ENCODE measurements around the gene EFCC1. TPM values are rescaled to one million over a fixed set of nuclear protein-coding genes. Genes with fewer than 3 reads are reported as not detected.
A peak's percentile ranks its signal among the peaks of the same experiment; 100 is the strongest.

EFCC1 gene
- total and polyA plus RNA-seq, 2 of the 8 experiments (the other 6 are each of a cell fraction or from before 2014, with no cell fraction given) = 0.14 to 0.37 TPM

DNA sequence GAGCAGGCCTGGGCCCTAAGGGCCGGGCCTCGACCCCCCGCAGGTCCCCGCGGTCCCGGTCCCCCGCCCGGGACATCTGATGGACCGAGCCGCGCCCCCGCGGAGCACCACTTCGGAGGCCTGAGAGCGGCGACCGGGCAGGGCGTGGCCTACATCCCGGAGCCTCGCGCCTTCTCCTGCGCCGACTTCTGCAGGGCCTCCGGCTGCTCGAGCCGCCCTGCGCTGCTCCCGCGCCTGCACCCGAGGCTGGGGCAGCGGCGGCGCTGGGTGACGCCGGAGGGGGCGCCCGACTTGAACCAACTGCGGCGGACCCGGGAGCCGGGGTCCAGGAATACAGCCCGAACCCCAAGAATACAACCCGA, 44.6 kb downstream of the EFCC1 start:
- ChIA-PET CTCF (ENCODE audit: partially characterized antibody) (interaction anchor here (0.7 to 1.8 kb wide), 8 partner anchors 14 to 161 kb away, joined by 3 to 9 read pairs (median 4); partner anchors contain the start of gene GP9), POLR2A (ENCODE audit: partially characterized antibody) (no interaction called here)
- Histone ChIP-seq H4K91ac (replicated peaks; ENCODE audit: insufficient read length, low read length) (no peak overlapping the region), H2BK20ac (ENCODE audit: low read length) (no peak overlapping the region), H3K79me2 (ENCODE audit: control insufficient read depth in 1 of 2, insufficient read depth in 2 of 2, low read length in 2 of 2) (no peaks in the 10 kb centered on the region), H3K23me2 (ENCODE audit: low read depth, low read length) (no peaks in the 10 kb centered on the region), H4K5ac (ENCODE audit: insufficient read length, low read depth, low read length) (no peak overlapping the region), H3K9ac (replicated peaks in 1 of 4; ENCODE audit: extremely low read depth in 1 of 4, low read depth in 3 of 4, low read length in 3 of 4) (no peak overlapping the region), H4K20me1 (replicated peaks in 1 of 2; ENCODE audit: control insufficient read depth in 1 of 2, insufficient read depth in 2 of 2, low read length in 2 of 2) (no peaks in the 10 kb centered on the region), H2AFZ (ENCODE audit: low read length) (no peak overlapping the region; the same call in 1 of the 2 replicates), H2BK15ac (ENCODE audit: low read length) (no peak overlapping the region), H3K4ac (replicated peaks; ENCODE audit: insufficient read length, low read depth, low read length) (no peak overlapping the region), H3K56ac (replicated peaks; ENCODE audit: insufficient read length, low read depth, low read length) (no peak overlapping the region), H3K23ac (ENCODE audit: insufficient read length) (no peak overlapping the region), H4K8ac (ENCODE audit: extremely low read depth, insufficient read depth, low read length) (no peak overlapping the region), H2AK5ac (ENCODE audit: low read depth, low read length) (no peak overlapping the region), H3K79me1 (ENCODE audit: low read depth, low read length) (no peaks in the 10 kb centered on the region), H3K27me3 (replicated peaks in 1 of 4; ENCODE audit: control insufficient read depth in 3 of 4, extremely low read depth in 1 of 4, insufficient read depth in 3 of 4, low read length in 3 of 4) (peaks cover 0 to 4% (median 0%) of the 10 kb centered on the region in 4 experiments; a peak in 3 of 7 replicates), H3K9me3 (ENCODE audit: insufficient read depth in 2 of 2, low read depth in 1 of 2, low read length in 1 of 2) (peaks cover 4 to 9% of the 10 kb centered on the region in 2 experiments; a peak in 2 of 4 replicates), H3K36me3 (ENCODE audit: control insufficient read depth in 2 of 4, insufficient read depth in 4 of 4, low read length in 3 of 4) (no peaks in the 10 kb centered on the region), H3K4me3 (ENCODE audit: extremely low read depth in 1 of 4, insufficient read depth in 2 of 4, low read depth in 3 of 4, low read length in 4 of 4) (no peak overlapping the region), H3K27ac (ENCODE audit: low read depth, low read length) (no peak overlapping the region), H3K4me1 (replicated peaks in 1 of 4; ENCODE audit: control insufficient read depth in 3 of 4, insufficient read depth in 4 of 4, low read length in 3 of 4) (peaks cover 0 to 5% (median 0%) of the 10 kb centered on the region in 4 experiments; a peak in 2 of 7 replicates), H3K4me2 (ENCODE audit: insufficient read depth in 1 of 2, low read depth in 2 of 2, low read length in 2 of 2) (peak overlapping the region; percentile 31 to 34; a peak in 2 of 4 replicates), H2BK120ac (replicated peaks; ENCODE audit: low read depth, low read length) (no peak overlapping the region), H3K18ac (ENCODE audit: extremely low read depth, low read length) (no peak overlapping the region), H2BK12ac (ENCODE audit: low read depth, low read length) (no peak overlapping the region), H3K14ac (ENCODE audit: insufficient read length) (no peak overlapping the region), H2BK5ac (ENCODE audit: low read depth, low read length) (no peak overlapping the region)
- FAIRE-seq = no peak
- 73% methylated on average over 29 of the region's 43 CpGs; no CpG with 5 or more reads in 1 of the 2 experiments for WGBS, 2 experiments (ENCODE audit: extremely low coverage in 1 of 2, insufficient coverage in 1 of 2, insufficient read length in 1 of 2, insufficient replicate concordance in 2 of 2, low coverage in 1 of 2, low lambda C conversion rate in 2 of 2, missing lambda C conversion rate in 1 of 2)
- TF ChIP-seq, protein P1, sequence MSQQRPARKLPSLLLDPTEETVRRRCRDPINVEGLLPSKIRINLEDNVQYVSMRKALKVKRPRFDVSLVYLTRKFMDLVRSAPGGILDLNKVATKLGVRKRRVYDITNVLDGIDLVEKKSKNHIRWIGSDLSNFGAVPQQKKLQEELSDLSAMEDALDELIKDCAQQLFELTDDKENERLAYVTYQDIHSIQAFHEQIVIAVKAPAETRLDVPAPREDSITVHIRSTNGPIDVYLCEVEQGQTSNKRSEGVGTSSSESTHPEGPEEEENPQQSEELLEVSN (IDR thresholded peaks at IDR 0.05) = 0 out of 2 replicates have a peak, but pooled peaks have one; percentile 37
- TF ChIP-seq SIRT6 (IDR thresholded peaks at IDR 0.05; ENCODE audit: low read length) = no peak
- no peak for TF ChIP-seq PHF8 (conservative IDR thresholded peaks at IDR 0.05; ENCODE audit: low read depth, low read length)
- no peak for DNase-seq (ENCODE audit: low read depth in 1 of 2, low spot score in 2 of 2)
